ENCODE measurements around the gene GPR137C. TPM values are rescaled to one million over a fixed set of nuclear protein-coding genes. Genes with fewer than 3 reads are reported as not detected.
"Not testable (repeated sequence)": the region's sequence is repeated elsewhere in the genome, so short reads cannot be mapped to it uniquely, and the experiment has no call there.

The GPR137C gene
- total RNA-seq, 1 experiment from 2014 or later = 0.16 TPM

GRCh38 chr14:52563120-52563519 lies 10.5 kb downstream of the GPR137C start:
- peak; percentile 73 for DNase-seq (ENCODE audit: low read depth)

- not testable (repeated sequence) for DNase-seq (ENCODE audit: low read depth)
These were observed 15.8 kb downstream of the GPR137C start for GRCh38 chr14:52568454-52568853.

- DNase-seq (ENCODE audit: low read depth) = no peak
These were observed 23.2 kb downstream of the GPR137C start for GRCh38 chr14:52575858-52576257.

- DNase-seq (ENCODE audit: low read depth) = peak; percentile 14
These were observed 30.9 kb downstream of the GPR137C start for GRCh38 chr14:52583544-52583943.

GRCh38 chr14:52589646-52590045 lies 37.0 kb downstream of the GPR137C start:
- no peak for DNase-seq (ENCODE audit: low read depth)

GRCh38 chr14:52590318-52590717 lies 37.7 kb downstream of the GPR137C start:
- no peak for DNase-seq (ENCODE audit: low read depth)

GRCh38 chr14:52596320-52596719 lies 43.7 kb downstream of the GPR137C start:
- no peak for DNase-seq (ENCODE audit: low read depth)

- DNase-seq (ENCODE audit: low read depth) = peak; percentile 35
These were observed 44.2 kb downstream of the GPR137C start for GRCh38 chr14:52596861-52597260.

- no peak for DNase-seq (ENCODE audit: low read depth)
These were observed 45.9 kb downstream of the GPR137C start for GRCh38 chr14:52598568-52598967.

- no peak for DNase-seq (ENCODE audit: low read depth)
These were observed 47.3 kb downstream of the GPR137C start for GRCh38 chr14:52599974-52600373.

GRCh38 chr14:52602131-52602530 lies 49.5 kb downstream of the GPR137C start:
- DNase-seq (ENCODE audit: low read depth) = no peak

- no peak for DNase-seq (ENCODE audit: low read depth)
These were observed 54.4 kb downstream of the GPR137C start for GRCh38 chr14:52607061-52607460.

GRCh38 chr14:52609445-52610044 lies 56.9 kb downstream of the GPR137C start:
- no peak for DNase-seq (ENCODE audit: low read depth)

GRCh38 chr14:52610187-52610586 lies 57.6 kb downstream of the GPR137C start:
- no peak for DNase-seq (ENCODE audit: low read depth)

- DNase-seq (ENCODE audit: low read depth) = no peak
These were observed 66.0 kb downstream of the GPR137C start for GRCh38 chr14:52618602-52619001.

GRCh38 chr14:52619687-52620086 lies 67.1 kb downstream of the GPR137C start:
- no peak for DNase-seq (ENCODE audit: low read depth)

GRCh38 chr14:52640137-52640536 lies 87.5 kb downstream of the GPR137C start:
- DNase-seq (ENCODE audit: low read depth) = no peak

- no peak for DNase-seq (ENCODE audit: low read depth)
These were observed 89.1 kb downstream of the GPR137C start for GRCh38 chr14:52641745-52642144.

GRCh38 chr14:52649511-52649910 lies 96.9 kb downstream of the GPR137C start:
- no peak for DNase-seq (ENCODE audit: low read depth)

GRCh38 chr14:52650774-52651173 lies 98.1 kb downstream of the GPR137C start:
- peak; percentile 2 for DNase-seq (ENCODE audit: low read depth)

GRCh38 chr14:52656905-52657304 lies 104.3 kb downstream of the GPR137C start:
- no peak for DNase-seq (ENCODE audit: low read depth)

- no peak for DNase-seq (ENCODE audit: low read depth)
These were observed 107.7 kb downstream of the GPR137C start for GRCh38 chr14:52660325-52660724.

GRCh38 chr14:52660832-52661231 lies 108.2 kb downstream of the GPR137C start:
- DNase-seq (ENCODE audit: low read depth) = no peak

GRCh38 chr14:52661314-52661713 lies 108.7 kb downstream of the GPR137C start:
- no peak for DNase-seq (ENCODE audit: low read depth)
